ENCODE data around the gene CALHM5.

GRCh38 chr6:116475141-116475540 lies 36.3 kb upstream of the CALHM5 start:
- TF ChIP-seq CTCF (IDR thresholded peaks at IDR 0.05) (no peak), POLR2AphosphoS5 (IDR thresholded peaks at IDR 0.05; ENCODE audit: insufficient read depth in 1 of 2, low read depth in 1 of 2) (no peak), POLR2A (IDR thresholded peaks at IDR 0.05) (no peak)

All from vagina (tissue), 2 donors.